ENCODE results near the gene S100A2. TPM values are rescaled to one million over a fixed set of nuclear protein-coding genes. Genes with fewer than 3 reads are reported as not detected.
"Not testable (repeated sequence)": the region's sequence is repeated elsewhere in the genome, so short reads cannot be mapped to it uniquely, and the experiment has no call there.

S100A2 gene
- total RNA-seq, 1 donor from 2014 or later, result 1,251 TPM

- peak overlapping the region; percentile 48 for H3K4me3 ChIP-seq (ENCODE audit: low read depth, low read length)
- peaks cover 4% of the 10 kb centered on the region for H3K36me3 ChIP-seq (ENCODE audit: control insufficient read depth, insufficient read depth, low read length)
- no peak for FAIRE-seq
- TF ChIP-seq CTCF (IDR thresholded peaks at IDR 0.05; ENCODE audit: insufficient read depth, low read length, severe bottlenecking), result no peak
- no peaks in the 10 kb centered on the region for H3K27me3 ChIP-seq (ENCODE audit: control insufficient read depth, insufficient read depth, low read length)
- DNase-seq (ENCODE audit: low read depth), result peak; percentile 98
Measured at GRCh38 chr1:153566414-153567371, 1.0 kb upstream of the S100A2 start.

GRCh38 chr1:153563991-153564390 is 1.7 kb downstream of the S100A2 start:
- no peak for DNase-seq (ENCODE audit: low read depth)
- no peak for TF ChIP-seq CTCF (IDR thresholded peaks at IDR 0.05; ENCODE audit: insufficient read depth, low read length, severe bottlenecking)
- Histone ChIP-seq H3K27me3 (ENCODE audit: control insufficient read depth, insufficient read depth, low read length) (no peaks in the 10 kb centered on the region), H3K36me3 (ENCODE audit: control insufficient read depth, insufficient read depth, low read length) (peaks cover 4% of the 10 kb centered on the region), H3K4me3 (ENCODE audit: low read depth, low read length) (peak overlapping the region; percentile 48)
- FAIRE-seq, result no peak

GRCh38 chr1:153563483-153563901 is 2.2 kb downstream of the S100A2 start:
- Histone ChIP-seq H3K27me3 (ENCODE audit: control insufficient read depth, insufficient read depth, low read length) (no peaks in the 10 kb centered on the region), H3K4me3 (ENCODE audit: low read depth, low read length) (peak overlapping the region; percentile 48), H3K36me3 (ENCODE audit: control insufficient read depth, insufficient read depth, low read length) (peaks cover 5% of the 10 kb centered on the region)
- DNase-seq (ENCODE audit: low read depth) (no peak), FAIRE-seq (no peak)
- TF ChIP-seq CTCF (IDR thresholded peaks at IDR 0.05; ENCODE audit: insufficient read depth, low read length, severe bottlenecking), result no peak

- H3K4me3 ChIP-seq (ENCODE audit: low read depth, low read length); FAIRE-seq; H3K36me3 ChIP-seq (ENCODE audit: control insufficient read depth, insufficient read depth, low read length); H3K27me3 ChIP-seq (ENCODE audit: control insufficient read depth, insufficient read depth, low read length): not testable (repeated sequence)
- DNase-seq (ENCODE audit: low read depth), result peak; percentile 71
Measured at GRCh38 chr1:153562021-153562420, 3.6 kb downstream of the S100A2 start.

GRCh38 chr1:153561466-153561985 is 4.1 kb downstream of the S100A2 start:
- FAIRE-seq, result no peak
- Histone ChIP-seq H3K36me3 (ENCODE audit: control insufficient read depth, insufficient read depth, low read length) (peaks cover 5% of the 10 kb centered on the region), H3K4me3 (ENCODE audit: low read depth, low read length) (no peak overlapping the region), H3K27me3 (ENCODE audit: control insufficient read depth, insufficient read depth, low read length) (no peaks in the 10 kb centered on the region)
- peak; percentile 78 for DNase-seq (ENCODE audit: low read depth)
- no peak for TF ChIP-seq CTCF (IDR thresholded peaks at IDR 0.05; ENCODE audit: insufficient read depth, low read length, severe bottlenecking)

- no peak for FAIRE-seq
- no peak for TF ChIP-seq CTCF (IDR thresholded peaks at IDR 0.05; ENCODE audit: insufficient read depth, low read length, severe bottlenecking)
- DNase-seq (ENCODE audit: low read depth), result peak; percentile 76
- Histone ChIP-seq H3K4me3 (ENCODE audit: low read depth, low read length) (no peak overlapping the region), H3K27me3 (ENCODE audit: control insufficient read depth, insufficient read depth, low read length) (no peaks in the 10 kb centered on the region), H3K36me3 (ENCODE audit: control insufficient read depth, insufficient read depth, low read length) (peaks cover 5% of the 10 kb centered on the region)
Measured at GRCh38 chr1:153560771-153561465, 4.7 kb downstream of the S100A2 start.
